IgD-negative memory B cell (primary cell): ENCODE data around the gene LENG8. TPM values are rescaled to one million over a fixed set of nuclear protein-coding genes. Genes with fewer than 3 reads are reported as not detected.
"Not testable (repeated sequence)": the region's sequence is repeated elsewhere in the genome, so short reads cannot be mapped to it uniquely, and the experiment has no call there.

Experiments used
- H3K27ac Mint-ChIP-seq, 3 donors: one replicate each; pipeline ENCODE4 v1.8.0; 2020 to 2022; ENCODE audit warnings: mild to moderate bottlenecking in 3 of 3, mixed read lengths in 3 of 3, moderate library complexity in 1 of 3
- H3K27me3 Mint-ChIP-seq: one replicate; pipeline ENCODE4 v1.8.0; 2021; ENCODE audit warnings: mixed read lengths
- H3K36me3 Mint-ChIP-seq: one replicate; pipeline ENCODE4 v1.8.0; 2020; ENCODE audit warnings: mild to moderate bottlenecking, mixed read lengths
- H3K4me1 Mint-ChIP-seq, 3 donors: one replicate each; pipeline ENCODE4 v1.8.0; 2020 to 2022; ENCODE audit warnings: mixed read lengths in 3 of 3, mild to moderate bottlenecking in 1 of 3
- H3K4me3 Mint-ChIP-seq, 4 donors: one replicate each; pipeline ENCODE4 v1.8.0; 2020 to 2022; ENCODE audit warnings: mild to moderate bottlenecking in 4 of 4, mixed read lengths in 4 of 4, moderate library complexity in 3 of 4
- H3K9me3 Mint-ChIP-seq, 3 donors: one replicate each; pipeline ENCODE4 v1.8.0; 2020 to 2021; ENCODE audit warnings: mixed read lengths in 3 of 3, mild to moderate bottlenecking in 1 of 3
- polyA plus RNA-seq: library from polyadenylated mRNA; unstranded; fragments of 300-500 nt; fragmentation: Illumina TruSeq; gene quantifications from one replicate; pipeline ENCODE4 v1.2.3, GENCODE V29; 2021

The LENG8 gene
- polyA plus RNA-seq, 1 donor from 2014 or later: 11.4 TPM

DNA sequence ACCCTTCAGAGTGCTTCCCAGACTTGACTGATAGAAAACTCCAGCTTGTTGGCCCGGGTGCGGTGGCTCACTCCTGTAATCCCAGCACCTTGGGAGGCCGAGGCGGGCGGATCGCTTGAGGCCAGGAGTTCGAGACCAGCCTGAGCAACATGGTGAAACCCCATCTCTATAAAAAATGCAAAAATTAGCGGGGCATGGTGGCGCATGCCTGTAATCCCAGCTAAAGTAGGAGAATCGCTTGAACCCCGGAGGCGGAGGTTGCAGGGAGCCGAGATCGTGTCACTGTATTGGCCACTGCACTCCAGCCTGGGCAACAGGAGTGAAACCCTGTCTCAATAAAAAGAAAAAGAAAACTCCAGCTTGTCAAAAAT, 17.1 kb downstream of the LENG8 start:
- H3K4me1 Mint-ChIP-seq: peaks cover 14 to 24% (median 19%) of the 10 kb centered on the region in 3 donors
- peak overlapping the region in 1 of 3 donors; percentile 72 for H3K27ac Mint-ChIP-seq
- peak overlapping the region in 3 of 4 donors; percentile 68 to 85 (median 77) for H3K4me3 Mint-ChIP-seq
- H3K27me3 Mint-ChIP-seq: peaks cover 24% of the 10 kb centered on the region
- H3K9me3 Mint-ChIP-seq, H3K36me3 Mint-ChIP-seq: not testable (repeated sequence)

DNA sequence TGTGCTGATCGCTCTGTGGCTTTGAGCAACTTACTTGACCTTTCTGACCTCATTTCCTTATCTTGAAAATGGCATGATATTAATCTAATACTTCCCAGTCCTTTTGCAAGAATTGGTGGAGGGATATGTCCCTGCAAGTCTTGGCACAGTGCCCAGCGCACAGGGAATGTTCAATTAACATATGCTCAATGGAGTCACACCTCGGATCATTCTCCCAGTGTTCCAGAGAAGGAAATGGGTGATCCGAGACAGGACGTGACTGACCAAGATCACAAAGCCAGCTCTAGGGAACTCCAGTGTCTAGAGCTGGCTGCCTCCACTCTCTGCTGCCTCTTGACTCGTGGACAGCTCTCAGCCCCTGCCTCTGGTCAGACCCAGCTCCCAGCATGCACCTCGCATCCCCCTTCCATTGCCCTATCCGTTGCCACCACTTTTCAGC, 20.5 kb downstream of the LENG8 start:
- no peak overlapping the region for H3K4me3 Mint-ChIP-seq
- peaks cover 28% of the 10 kb centered on the region for H3K27me3 Mint-ChIP-seq
- H3K4me1 Mint-ChIP-seq: peaks cover 7 to 15% (median 11%) of the 10 kb centered on the region in 3 donors
- H3K9me3 Mint-ChIP-seq: no peaks in the 10 kb centered on the region
- H3K36me3 Mint-ChIP-seq: no peaks in the 10 kb centered on the region
- H3K27ac Mint-ChIP-seq: peak overlapping the region in 2 of 3 donors; percentile 11 to 80

DNA sequence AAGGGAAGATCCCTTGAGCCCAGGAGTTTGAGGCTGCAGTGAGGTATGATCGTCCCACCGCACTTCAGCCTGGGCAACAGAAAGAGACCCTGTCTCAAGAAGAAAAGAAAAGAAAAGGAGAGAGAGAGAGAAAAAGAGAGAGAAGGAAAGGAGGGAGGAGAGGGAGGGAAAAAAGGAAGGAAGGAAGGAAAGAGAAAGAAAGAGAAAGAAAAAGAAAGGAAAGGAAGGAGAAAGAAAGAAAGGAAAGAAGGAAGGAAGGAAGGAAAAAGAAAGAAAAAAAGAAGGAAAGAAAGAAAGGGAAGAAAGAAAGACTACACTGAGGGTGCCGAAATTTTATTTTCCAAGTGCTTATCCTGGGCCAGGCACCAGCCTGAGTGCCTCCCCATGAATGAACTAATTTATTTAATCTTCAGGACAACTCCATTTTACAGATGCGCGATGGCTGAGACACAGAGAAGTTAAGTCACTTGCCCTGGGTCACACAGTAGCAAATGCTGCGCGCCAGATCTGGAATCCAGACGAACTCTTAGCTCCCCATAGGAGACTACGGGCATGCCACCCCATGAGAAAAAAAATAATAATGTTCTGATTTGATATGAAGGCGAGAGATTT, 21.4 kb downstream of the LENG8 start:
- Mint-ChIP-seq H3K27ac (no peak overlapping the region), H3K36me3 (no peaks in the 10 kb centered on the region)

DNA sequence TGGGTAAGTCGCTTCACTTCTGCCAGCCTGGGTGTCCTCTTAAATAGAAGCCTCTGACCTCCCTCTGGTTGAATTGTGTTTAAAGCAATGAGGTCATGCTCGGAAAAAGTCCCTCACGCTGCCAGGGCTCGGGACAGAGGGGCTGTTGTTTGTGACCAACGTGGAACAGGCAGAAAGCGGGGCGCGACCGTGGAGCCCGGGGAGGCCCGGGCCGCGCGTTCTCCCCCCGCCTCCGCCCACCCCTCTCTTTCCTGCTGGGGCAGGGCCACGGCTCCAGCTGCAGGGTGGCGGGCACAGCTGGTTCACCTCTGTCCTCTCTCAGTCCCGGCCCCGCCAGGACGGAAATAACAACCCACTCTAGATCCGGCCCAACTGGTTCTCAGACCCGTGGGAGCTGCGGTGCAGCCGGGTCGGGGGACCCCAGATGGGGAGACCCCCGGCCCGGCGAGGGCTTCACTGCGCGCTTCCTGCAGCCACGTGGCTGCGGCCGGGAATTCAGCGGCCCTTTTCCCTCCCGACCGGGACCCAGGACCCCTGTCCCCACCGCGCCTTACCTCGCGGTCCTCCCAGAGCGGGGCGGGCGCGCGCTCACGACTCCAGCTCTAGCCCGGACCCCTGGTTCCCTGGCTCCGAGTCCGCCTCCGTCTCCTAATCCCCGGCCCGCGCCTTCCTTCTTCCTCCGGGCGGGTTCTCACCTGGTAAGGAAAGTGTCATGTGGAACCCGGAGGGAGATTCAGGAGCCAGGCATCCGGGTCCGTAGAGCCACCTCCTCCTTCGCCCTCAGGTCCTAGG, 22.2 kb downstream of the LENG8 start:
- peaks cover 7 to 15% (median 11%) of the 10 kb centered on the region in 3 donors for H3K4me1 Mint-ChIP-seq
- H3K27ac Mint-ChIP-seq: no peak overlapping the region
- no peaks in the 10 kb centered on the region for H3K36me3 Mint-ChIP-seq
- H3K4me3 Mint-ChIP-seq: peak overlapping the region in 1 of 4 donors; percentile 85
- H3K9me3 Mint-ChIP-seq: no peaks in the 10 kb centered on the region
- H3K27me3 Mint-ChIP-seq: peaks cover 32% of the 10 kb centered on the region

More for the DNA sequence above, 21.4 kb downstream of the LENG8 start:
- Mint-ChIP-seq H3K9me3 (no peaks in the 10 kb centered on the region), H3K27me3 (peaks cover 29% of the 10 kb centered on the region), H3K4me3 (no peak overlapping the region), H3K4me1 (peaks cover 7 to 15% (median 11%) of the 10 kb centered on the region in 3 donors)

DNA sequence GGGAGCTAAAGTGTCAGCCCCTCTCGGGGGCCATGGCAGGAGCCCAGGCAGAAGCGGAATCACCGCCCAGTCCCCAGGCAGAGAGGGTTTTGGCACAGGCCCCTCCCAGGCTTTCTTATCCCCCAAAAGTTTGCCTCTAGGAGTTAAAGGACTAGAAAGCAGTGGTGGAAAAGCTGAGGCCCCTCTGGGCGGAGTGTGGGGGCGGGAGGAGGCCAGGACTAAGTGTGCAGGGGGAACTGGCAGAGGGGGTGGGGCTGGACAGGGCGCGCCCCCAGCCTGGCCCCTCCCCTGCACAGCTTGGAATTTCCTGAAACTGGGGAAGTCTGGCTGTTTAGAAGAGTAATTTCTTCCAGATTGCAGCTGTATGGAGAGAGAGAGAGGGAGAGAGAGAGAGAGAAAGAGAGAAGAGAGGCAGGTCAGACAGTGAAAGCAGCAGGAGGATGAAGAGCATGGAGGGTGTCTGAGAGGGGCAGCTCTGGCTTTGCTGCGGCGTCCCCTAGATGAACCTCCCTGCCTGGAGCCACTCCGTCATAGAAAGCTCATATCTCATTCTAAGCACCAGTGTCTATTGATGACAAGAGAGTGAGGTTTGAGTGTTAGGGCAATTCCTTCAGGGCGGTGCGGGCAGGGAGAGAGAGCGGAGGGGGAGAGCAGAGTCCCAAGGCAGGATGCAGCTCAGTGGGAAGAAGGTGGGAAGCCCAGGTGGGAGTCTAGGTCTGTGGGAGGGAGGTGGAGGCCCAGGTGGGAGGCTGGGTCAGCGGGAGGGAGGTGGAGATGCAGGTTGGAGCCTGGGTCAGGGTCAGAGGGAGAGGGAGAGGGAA, 24.3 kb downstream of the LENG8 start, which contains the start of gene CDC42EP5:
Gene CDC42EP5, minus strand, starts transcription at position 226 of the 821 bp plus-strand sequence. CDS start 7,749 bp downstream, outside the sequence.
- H3K27me3 Mint-ChIP-seq: peaks cover 38% of the 10 kb centered on the region
- H3K27ac Mint-ChIP-seq: no peak within 1 kb of the TSS
- H3K36me3 Mint-ChIP-seq: no peaks in the 10 kb centered on the region
- no peaks in the 10 kb centered on the region for H3K9me3 Mint-ChIP-seq
- peaks cover 6 to 11% (median 6%) of the 10 kb centered on the region in 3 donors for H3K4me1 Mint-ChIP-seq
- no peak within 1 kb of the TSS for H3K4me3 Mint-ChIP-seq

DNA sequence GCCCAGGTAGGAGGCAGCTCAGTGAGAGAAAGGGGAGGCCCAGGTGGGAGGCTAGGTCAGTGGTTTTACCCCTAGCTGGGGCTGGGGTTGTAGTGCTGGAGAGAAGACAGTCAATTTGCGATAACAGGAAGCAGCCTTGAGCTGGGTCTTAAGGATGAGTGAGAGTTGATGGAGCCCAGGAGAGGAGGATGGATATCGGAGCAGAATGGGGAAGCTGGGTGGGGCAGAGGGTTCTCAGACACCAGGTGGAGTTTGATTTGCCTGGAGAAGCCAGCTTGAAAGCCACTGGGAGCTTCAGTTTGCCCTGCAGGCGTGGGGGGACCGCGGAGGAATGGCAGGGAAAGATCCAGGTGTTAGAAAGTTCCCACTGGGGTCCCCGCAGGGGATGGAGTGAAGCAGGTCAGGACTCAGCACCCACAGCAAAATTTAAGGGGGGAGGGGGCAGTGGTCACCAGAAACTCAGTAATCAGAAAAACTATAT, 24.9 kb downstream of the LENG8 start:
- no peak overlapping the region for H3K4me3 Mint-ChIP-seq
- H3K36me3 Mint-ChIP-seq: no peaks in the 10 kb centered on the region
- peaks cover 9 to 14% (median 10%) of the 10 kb centered on the region in 3 donors for H3K4me1 Mint-ChIP-seq
- H3K27me3 Mint-ChIP-seq: peaks cover 39% of the 10 kb centered on the region
- no peak overlapping the region for H3K27ac Mint-ChIP-seq
- H3K9me3 Mint-ChIP-seq: no peaks in the 10 kb centered on the region

DNA sequence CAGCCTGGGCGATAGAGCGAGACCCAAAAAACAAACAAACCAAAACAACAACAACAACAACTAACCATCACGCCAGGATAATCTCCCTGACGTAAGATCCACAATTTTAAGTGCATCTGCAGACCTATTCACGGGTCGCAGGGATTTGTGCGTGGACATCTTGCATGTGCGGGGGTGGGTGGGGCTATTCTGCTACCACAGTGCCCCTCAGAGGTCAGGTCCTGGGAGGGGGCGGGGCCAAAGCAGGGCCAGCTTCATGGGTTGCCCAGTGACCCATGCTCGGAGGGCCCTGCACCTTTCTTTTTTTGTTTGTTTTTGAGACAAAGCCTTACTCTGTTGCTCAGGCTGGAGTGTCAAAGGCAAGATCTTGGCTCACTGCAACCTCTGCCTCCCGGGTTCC, 26.7 kb downstream of the LENG8 start:
- Mint-ChIP-seq H3K4me1 (peaks cover 6 to 9% (median 7%) of the 10 kb centered on the region in 3 donors), H3K27ac (no peak overlapping the region), H3K9me3 (no peaks in the 10 kb centered on the region), H3K36me3 (no peaks in the 10 kb centered on the region), H3K27me3 (peaks cover 27% of the 10 kb centered on the region), H3K4me3 (no peak overlapping the region)

DNA sequence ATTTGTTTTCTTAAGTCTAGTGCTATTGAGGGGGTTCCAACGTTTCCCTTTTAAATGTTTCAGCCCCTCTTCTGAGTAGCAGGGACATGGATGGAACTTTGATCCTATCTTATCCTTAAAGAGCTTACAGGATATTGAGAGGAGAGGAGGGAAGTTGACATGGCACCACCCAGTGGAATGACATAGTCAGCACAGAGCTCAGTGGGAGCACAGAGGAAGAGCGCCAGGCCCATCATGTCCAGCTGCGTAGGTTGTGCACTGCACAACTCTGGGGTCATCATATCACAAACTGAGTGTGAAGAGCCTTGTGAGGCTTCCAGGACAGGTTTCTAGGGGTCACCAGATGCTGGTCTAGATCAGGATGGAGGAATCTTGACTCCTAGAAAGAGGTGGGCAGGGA, 28.7 kb downstream of the LENG8 start:
- Mint-ChIP-seq H3K4me3 (no peak overlapping the region), H3K9me3 (no peaks in the 10 kb centered on the region), H3K27me3 (peaks cover 29% of the 10 kb centered on the region), H3K4me1 (peaks cover 13 to 14% (median 14%) of the 10 kb centered on the region in 3 donors), H3K27ac (no peak overlapping the region), H3K36me3 (no peaks in the 10 kb centered on the region)

DNA sequence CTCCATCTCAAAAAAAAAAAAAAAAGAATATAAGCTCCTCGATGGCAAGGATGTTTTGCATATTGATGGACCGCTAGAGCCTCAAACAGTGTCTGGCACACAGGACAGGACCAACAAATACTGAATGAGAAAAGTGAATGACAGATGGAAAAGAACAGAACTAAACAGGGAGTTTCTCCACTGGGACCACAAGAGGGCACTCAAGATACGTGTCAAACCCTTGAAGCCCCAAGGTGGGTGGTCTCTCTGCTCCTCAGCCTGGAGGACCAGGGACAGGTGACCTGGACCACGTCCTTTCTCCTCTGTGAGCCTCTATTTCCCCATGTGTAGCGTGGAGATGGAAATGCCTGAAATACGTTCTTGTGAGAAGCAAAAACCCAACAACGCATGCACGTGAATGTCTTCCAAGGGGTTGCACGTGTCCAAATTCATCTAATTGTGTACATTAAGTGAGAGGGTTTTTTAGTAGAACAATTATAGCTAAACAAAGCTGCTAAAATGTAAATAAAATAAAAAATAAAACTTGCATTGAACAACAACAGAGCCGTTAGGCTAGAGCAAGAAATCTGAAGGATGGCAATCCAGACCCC, 29.8 kb downstream of the LENG8 start:
- no peaks in the 10 kb centered on the region for H3K36me3 Mint-ChIP-seq
- H3K4me3 Mint-ChIP-seq: peak overlapping the region in 1 of 4 donors; percentile 0
- no peaks in the 10 kb centered on the region for H3K9me3 Mint-ChIP-seq
- H3K27me3 Mint-ChIP-seq: peaks cover 30% of the 10 kb centered on the region
- no peak overlapping the region for H3K27ac Mint-ChIP-seq
- H3K4me1 Mint-ChIP-seq: peaks cover 18% of the 10 kb centered on the region in 3 donors

DNA sequence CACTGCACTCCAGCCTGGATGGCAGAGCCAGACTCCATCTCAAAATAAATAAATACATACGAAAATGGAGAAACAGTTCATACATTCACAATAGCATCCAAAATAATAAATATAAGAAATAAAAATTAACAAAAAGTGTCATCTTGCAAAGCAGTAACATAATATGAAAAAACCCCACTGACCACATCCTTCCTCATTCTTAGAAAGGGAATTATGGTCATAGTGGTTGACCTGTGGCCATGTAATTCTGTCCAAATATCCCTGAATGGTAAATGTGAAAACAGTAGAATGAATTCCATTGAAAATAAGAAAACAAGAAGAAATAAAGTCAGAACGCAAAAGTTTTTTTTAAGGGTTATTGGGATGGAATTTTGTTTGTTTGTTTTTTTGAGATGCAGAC, 31.1 kb downstream of the LENG8 start:
- no peak overlapping the region for H3K4me3 Mint-ChIP-seq
- H3K27me3 Mint-ChIP-seq: peaks cover 40% of the 10 kb centered on the region
- no peaks in the 10 kb centered on the region for H3K9me3 Mint-ChIP-seq
- H3K4me1 Mint-ChIP-seq: peaks cover 18 to 22% (median 22%) of the 10 kb centered on the region in 3 donors
- no peaks in the 10 kb centered on the region for H3K36me3 Mint-ChIP-seq
- no peak overlapping the region for H3K27ac Mint-ChIP-seq

DNA sequence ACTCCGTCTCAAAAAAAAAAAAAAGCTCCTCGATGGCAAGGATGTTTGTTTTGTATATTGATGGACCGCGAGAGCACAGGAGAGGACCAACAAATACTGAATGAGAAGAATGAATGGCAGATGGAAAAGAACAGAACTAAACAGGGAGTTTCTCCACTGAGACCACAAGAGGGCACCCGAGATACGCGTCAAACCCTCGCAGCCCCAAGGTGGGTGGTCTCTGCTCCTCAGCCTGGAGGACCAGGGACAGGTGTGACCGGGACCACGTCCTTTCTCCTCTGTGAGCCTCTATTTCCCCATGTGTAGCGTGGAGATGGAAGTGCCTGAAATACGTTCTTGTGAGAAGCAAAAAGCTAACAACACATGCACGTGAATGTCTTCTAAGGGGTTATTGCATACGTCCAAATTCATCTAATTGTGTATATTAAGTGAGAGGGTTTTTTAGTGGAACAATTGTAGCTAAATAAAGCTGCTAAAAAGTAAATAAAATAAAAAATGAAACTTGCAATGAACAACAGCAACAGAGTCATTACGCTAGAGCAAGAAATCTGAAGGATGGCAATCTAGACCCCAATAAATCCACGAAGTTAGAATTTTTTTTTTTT, 32.4 kb downstream of the LENG8 start:
- no peaks in the 10 kb centered on the region for H3K9me3 Mint-ChIP-seq
- peak overlapping the region; percentile 12 to 80 (median 20) for H3K27ac Mint-ChIP-seq
- H3K36me3 Mint-ChIP-seq: no peaks in the 10 kb centered on the region
- peaks cover 42% of the 10 kb centered on the region for H3K27me3 Mint-ChIP-seq
- H3K4me3 Mint-ChIP-seq: peak overlapping the region in 2 of 4 donors; percentile 5 to 17
- H3K4me1 Mint-ChIP-seq: peaks cover 22 to 24% (median 23%) of the 10 kb centered on the region in 3 donors

DNA sequence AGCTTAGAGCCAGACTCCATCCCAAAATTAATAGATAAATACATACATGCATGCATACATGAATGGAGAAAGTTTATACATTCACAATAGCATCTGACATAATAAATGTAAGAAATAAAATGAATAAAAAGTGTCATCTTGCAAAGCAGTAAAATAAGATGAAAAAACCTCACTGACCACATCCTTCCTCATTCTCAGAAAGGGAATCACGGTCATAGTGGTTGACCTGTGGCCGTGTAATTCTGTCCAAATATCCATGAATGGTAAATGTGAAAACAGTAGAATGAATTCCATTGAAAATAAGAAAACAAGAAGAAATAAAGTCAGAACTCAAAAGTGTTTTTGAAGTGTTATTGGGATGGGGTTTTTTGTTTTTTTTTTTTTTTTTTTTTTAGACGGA, 33.9 kb downstream of the LENG8 start:
- Mint-ChIP-seq H3K4me3 (peak overlapping the region in 3 of 4 donors; percentile 31 to 79 (median 54)), H3K9me3 (no peaks in the 10 kb centered on the region), H3K27ac (peak overlapping the region; percentile 15 to 62 (median 31)), H3K36me3 (no peaks in the 10 kb centered on the region), H3K4me1 (peaks cover 22 to 24% (median 23%) of the 10 kb centered on the region in 3 donors), H3K27me3 (peaks cover 38% of the 10 kb centered on the region)

DNA sequence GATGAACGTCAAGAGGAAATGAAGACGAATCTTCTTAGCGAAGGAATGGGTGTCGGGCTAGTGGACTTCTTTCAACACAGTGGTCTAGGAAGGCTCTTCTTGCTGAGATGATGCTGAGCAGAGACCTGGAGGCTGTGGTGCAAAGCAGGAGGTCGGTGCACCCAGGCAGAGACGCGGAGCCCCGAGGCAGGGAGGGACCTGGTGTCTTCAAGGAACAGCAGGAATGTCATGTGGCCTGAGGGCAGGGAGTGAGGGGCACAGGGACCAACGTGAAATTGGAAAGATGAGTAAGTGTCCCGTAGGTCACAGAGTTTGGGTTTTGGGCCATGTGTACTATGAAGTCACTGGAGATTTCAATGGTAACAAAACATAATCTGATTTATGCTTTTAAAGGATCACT, 35.5 kb downstream of the LENG8 start:
- Mint-ChIP-seq H3K27me3 (peaks cover 36% of the 10 kb centered on the region), H3K4me1 (peaks cover 19 to 23% (median 21%) of the 10 kb centered on the region in 3 donors), H3K27ac (no peak overlapping the region), H3K4me3 (no peak overlapping the region), H3K9me3 (no peaks in the 10 kb centered on the region), H3K36me3 (no peaks in the 10 kb centered on the region)

DNA sequence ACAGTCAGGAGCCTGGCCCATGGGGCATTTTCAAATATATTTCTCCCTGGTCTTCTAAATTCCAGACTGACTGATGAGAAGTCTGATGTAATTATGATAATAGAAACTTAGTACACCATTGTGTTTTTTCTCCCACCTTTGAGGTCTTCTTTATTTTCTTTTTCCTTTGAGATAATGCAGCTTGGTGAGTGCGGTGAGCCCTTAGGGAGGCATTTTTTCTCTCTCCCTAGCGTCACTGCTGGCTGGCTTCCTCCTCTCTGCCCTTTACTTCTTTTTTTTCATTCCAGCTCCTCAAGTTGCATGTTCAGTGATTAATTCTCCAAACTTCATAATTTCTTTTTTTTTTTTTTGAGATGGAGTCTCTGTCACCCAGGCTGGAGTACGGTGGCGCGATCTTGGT, 36.9 kb downstream of the LENG8 start:
- Mint-ChIP-seq H3K27me3 (peaks cover 33% of the 10 kb centered on the region), H3K4me3 (no peak overlapping the region), H3K27ac (no peak overlapping the region), H3K9me3 (no peaks in the 10 kb centered on the region), H3K4me1 (peaks cover 20 to 23% (median 20%) of the 10 kb centered on the region in 3 donors), H3K36me3 (no peaks in the 10 kb centered on the region)
